ENCODE data around the gene OLFML1.

DNA sequence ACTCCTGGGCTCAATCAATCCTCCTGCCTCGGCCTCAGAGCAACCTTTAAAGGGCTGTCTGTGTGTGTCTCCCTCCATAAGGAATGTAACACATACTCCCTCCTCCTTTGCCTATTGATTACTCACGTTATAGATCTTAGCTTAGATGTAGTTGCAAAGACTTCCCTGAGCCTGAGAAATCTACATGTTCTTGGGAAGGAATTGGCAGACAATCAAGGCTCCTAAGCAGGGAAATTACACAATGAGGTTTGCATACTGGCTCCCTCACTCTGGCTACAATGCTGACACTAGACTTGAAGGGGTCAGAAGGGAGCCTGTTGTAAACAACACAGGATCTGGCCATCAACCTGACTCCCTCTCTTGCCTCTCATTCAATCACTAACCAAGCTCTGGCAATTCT, 5.2 kb upstream of the OLFML1 start:
- TF ChIP-seq SMAD1 (IDR thresholded peaks at IDR 0.05; ENCODE audit: low read depth, partially characterized antibody) (no peak), ESRRA (IDR thresholded peaks at IDR 0.05; ENCODE audit: low read length) (no peak), EZH2 (IDR thresholded peaks at IDR 0.05; ENCODE audit: borderline replicate concordance, control insufficient read depth, low read depth, low read length) (no peak), POLR2A (IDR thresholded peaks at IDR 0.05; ENCODE audit: low read depth, low read length) (no peak)
- TF ChIP-seq, protein P1, sequence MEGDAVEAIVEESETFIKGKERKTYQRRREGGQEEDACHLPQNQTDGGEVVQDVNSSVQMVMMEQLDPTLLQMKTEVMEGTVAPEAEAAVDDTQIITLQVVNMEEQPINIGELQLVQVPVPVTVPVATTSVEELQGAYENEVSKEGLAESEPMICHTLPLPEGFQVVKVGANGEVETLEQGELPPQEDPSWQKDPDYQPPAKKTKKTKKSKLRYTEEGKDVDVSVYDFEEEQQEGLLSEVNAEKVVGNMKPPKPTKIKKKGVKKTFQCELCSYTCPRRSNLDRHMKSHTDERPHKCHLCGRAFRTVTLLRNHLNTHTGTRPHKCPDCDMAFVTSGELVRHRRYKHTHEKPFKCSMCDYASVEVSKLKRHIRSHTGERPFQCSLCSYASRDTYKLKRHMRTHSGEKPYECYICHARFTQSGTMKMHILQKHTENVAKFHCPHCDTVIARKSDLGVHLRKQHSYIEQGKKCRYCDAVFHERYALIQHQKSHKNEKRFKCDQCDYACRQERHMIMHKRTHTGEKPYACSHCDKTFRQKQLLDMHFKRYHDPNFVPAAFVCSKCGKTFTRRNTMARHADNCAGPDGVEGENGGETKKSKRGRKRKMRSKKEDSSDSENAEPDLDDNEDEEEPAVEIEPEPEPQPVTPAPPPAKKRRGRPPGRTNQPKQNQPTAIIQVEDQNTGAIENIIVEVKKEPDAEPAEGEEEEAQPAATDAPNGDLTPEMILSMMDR (IDR thresholded peaks at IDR 0.05 in 2 of 3, conservative IDR thresholded peaks at IDR 0.05 in 1 of 3; ENCODE audit: control insufficient read depth in 2 of 3, extremely low read depth in 1 of 3, insufficient read depth in 1 of 3, low read depth in 3 of 3, low read length in 3 of 3): no peak
